Esophagus squamous epithelium (tissue), 4 donors: ENCODE data around the gene GAB2.

Experiments used
- CTCF ChIP-seq, 6 experiments: fragments of 450-650 bp in 4 of 6; fragments of 200-600 bp in 2 of 6; sonication (generic) in 2 of 6; IDR thresholded peaks; one replicate each; pipeline ENCODE4 v1.5.1; 2016 to 2019; ENCODE audit warnings: antibody characterized with exemption in 6 of 6, mild to moderate bottlenecking in 4 of 6, moderate library complexity in 4 of 6
- POLR2A ChIP-seq, 4 donors: fragments of 450-650 bp; IDR thresholded peaks; one replicate each; pipeline ENCODE4 v1.6.1; 2017; ENCODE audit warnings: antibody characterized with exemption in 4 of 4, mild to moderate bottlenecking in 4 of 4, moderate library complexity in 3 of 4

GRCh38 chr11:78416285-78417174 lies 1.1 kb downstream of the GAB2 start:
- TF ChIP-seq POLR2A (IDR thresholded peaks at IDR 0.05) (peak in 2 of 4 donors; percentile 17 to 79), CTCF (IDR thresholded peaks at IDR 0.05) (peak in 5 of 6 experiments; percentile 24 to 65 (median 27))
